ENCODE measurements around the gene NLGN1.

Gene NLGN1

DNA sequence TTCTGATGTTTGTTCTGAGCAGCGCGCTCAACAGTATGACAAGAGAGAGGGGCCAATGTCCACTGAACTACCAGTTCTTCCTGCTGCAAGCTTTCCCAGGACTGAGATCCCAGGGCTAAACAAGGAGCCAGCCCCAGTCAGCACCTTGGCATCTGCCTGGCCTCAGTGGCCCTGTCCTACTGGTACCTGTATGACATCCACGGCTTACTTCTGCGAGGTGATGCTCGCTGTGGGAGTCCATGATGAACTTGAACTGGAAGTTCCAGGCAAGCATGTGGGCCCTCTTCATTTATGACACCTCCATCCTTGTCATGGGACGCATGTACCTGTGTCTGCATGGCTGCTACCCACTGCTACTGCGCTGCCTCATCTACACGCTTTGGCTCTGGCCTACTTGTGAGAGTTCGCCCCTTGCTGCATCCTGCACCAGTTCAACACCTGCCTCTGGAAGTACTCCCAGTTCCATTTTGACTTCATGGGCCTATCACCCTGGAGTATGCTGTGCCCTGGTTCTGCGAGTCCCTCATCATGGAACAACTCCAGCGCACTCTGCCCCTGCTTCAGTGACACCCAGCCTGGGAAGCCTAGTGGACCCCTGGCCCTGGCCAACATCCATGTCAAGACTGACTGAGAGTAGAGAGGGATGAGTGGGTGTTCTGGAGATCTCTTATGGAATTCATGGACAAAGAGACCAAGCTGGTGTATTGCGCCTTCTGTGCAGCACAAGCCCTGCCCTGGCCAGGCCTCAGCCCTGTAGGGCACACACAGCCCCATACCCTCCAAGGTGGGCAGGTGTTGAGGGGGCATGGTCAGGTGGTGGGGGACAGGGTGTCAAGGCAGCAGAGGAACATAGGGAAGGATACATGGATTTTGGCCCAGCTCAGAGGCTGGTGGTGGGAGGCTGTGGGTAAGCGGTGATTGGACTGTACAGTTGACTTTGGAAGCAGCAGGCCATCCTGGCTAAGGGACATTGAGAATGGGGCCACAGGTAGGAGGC is 246.8 kb downstream of the NLGN1 start:
- DNase-seq = no peak

- DNase-seq = no peak
Observed at GRCh38 chr3:173650596-173650995, 253.1 kb downstream of the NLGN1 start.

GRCh38 chr3:173652093-173652492 is 254.5 kb downstream of the NLGN1 start:
- DNase-seq = no peak

GRCh38 chr3:173653781-173654180 is 256.2 kb downstream of the NLGN1 start:
- DNase-seq = no peak

- DNase-seq = no peak
Observed at GRCh38 chr3:173659972-173660371, 262.4 kb downstream of the NLGN1 start.

- DNase-seq = no peak
Observed at GRCh38 chr3:173660645-173661299, 263.2 kb downstream of the NLGN1 start.

DNA sequence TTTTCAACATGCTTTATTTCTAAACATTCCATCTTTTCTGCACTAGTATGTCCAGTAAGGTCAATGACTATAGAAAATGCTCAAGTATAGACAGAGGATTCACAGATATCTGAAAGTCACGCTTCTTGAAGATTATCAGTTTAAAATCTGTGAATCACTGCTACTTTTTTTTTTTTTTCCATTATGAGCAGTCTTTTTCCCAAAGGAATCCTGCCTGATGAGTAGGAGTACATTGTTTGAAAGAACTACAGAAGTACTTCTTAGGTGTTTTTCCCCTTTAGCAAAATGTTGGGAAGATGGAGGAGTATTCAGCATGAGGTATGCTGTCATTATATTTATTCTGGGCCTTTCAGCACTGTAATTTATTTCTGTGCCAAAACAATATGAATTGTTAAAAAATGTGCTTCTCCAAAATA is 266.2 kb downstream of the NLGN1 start:
- no peak for DNase-seq

GRCh38 chr3:173676094-173676493 is 278.6 kb downstream of the NLGN1 start:
- DNase-seq = no peak

DNA sequence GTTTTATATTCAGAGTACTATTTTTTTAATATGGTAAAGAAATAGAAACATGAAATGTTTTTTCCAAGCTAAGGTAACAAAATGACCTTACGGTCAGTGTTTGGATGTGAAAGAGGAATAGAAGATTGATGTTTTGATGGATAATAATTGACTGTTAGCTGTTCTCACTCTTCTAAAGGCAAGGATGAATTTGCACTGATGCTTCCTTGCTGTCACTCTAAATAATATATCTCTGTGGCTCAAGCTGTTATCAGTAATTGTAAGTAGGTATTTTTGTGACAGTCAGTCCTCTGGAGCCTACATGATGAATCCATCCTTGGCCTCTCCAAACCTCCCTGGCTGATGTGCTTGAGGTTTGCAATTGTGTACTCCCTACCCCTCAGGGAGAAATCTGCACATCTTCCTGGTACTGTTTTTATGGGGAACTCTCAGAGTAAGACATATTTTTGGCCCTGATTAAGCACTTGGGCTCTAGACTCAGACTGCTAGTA is 283.7 kb downstream of the NLGN1 start:
- no peak for DNase-seq

- DNase-seq = no peak
Observed at GRCh38 chr3:173685456-173685855, 287.9 kb downstream of the NLGN1 start.

DNA sequence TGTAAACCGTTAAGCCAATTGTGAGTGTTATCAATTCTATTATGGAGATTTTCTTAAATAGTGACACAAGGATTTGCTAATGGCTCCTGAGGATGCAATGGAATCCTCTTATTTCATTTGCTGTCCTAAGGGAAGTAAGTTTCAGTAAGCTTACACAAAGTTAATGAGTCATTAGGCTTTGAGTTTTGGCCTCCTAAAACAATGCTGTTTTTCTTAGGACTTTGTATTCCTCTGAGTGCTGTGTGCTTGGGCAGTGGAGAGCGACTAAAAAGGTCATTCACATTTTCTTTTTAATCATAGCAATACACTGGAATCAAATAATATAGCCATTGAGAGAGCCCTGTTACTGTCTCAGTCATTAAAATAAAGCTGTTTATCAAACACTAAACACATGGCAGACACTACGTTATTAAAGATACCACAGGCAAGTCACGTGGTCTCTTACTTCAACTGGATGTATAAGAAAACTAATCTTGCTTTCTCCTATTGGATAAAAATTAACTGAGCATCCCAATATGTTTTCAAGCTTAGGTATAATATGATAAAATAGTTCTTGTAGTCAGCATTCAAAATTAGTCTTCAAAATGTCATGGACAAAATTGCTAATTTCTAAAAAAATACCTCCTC is 290.8 kb downstream of the NLGN1 start:
- no peak for DNase-seq

GRCh38 chr3:173690542-173691180 is 293.1 kb downstream of the NLGN1 start:
- no peak for DNase-seq

GRCh38 chr3:173699353-173699752 is 301.8 kb downstream of the NLGN1 start:
- DNase-seq = no peak

- DNase-seq = no peak
Observed at GRCh38 chr3:173700336-173700735, 302.8 kb downstream of the NLGN1 start.

DNA sequence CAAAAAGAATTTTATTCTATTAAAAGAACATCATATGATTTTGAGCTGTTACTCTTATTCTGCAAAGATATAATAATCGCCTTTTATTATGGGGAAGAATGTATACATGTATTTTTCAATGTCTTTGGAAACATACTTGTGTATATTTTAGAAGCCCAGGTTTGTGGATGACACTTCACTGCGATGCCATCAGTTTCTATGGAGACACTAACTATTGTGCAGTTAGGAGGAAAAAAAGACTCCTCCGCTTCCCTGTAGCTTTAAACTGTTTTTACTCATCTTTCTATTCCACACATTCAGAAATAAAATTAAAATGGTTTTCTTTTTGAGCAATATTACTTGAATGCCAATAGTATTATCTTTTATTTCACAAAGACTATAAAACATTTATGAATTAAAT is 305.0 kb downstream of the NLGN1 start:
- DNase-seq = no peak

DNA sequence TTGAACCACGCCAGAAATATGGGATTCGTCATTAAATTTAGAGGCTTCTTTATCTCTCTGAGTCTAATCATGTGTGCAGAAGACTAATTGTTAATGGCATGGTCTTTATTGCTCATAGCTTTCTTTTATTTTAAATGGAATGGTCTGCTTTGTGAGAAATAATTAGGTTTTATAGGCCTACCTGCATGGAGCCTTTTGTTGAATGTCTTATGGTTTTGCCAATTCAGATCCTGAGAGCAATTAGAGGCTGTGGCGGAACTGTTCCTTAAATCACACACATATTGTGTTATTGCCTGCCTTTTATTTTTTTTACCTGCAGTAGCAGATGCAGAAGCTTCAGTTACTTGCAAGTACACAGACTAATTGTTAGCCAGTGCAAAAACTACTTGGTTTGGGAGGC is 306.2 kb downstream of the NLGN1 start:
- no peak for DNase-seq

GRCh38 chr3:173706630-173707029 is 309.1 kb downstream of the NLGN1 start:
- DNase-seq = no peak

GRCh38 chr3:173708191-173708590 is 310.6 kb downstream of the NLGN1 start:
- DNase-seq = no peak

GRCh38 chr3:173709026-173709425 is 311.5 kb downstream of the NLGN1 start:
- no peak for DNase-seq

- no peak for DNase-seq
Observed at GRCh38 chr3:173711619-173712018, 314.1 kb downstream of the NLGN1 start.

DNA sequence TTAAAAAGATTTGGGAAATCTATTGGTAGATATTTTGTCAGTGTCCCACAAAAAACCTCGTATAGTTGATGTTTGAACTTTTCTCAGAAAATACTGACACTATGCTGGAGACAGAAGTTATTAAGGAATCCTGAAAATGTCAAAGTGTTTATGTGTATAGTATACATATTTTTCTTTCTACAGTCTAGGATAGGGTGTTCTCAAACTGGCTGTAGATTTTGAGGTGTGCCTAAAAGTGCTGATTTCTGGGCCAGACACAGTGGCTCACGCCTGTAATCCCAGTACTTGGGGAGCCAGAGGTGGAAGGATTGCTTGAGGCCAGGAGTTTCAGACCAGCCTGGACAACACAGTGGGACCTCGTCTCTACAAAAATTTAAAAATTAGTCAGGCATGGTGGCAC is 322.0 kb downstream of the NLGN1 start:
- DNase-seq = no peak

GRCh38 chr3:173725507-173725906 is 328.0 kb downstream of the NLGN1 start:
- no peak for DNase-seq

DNA sequence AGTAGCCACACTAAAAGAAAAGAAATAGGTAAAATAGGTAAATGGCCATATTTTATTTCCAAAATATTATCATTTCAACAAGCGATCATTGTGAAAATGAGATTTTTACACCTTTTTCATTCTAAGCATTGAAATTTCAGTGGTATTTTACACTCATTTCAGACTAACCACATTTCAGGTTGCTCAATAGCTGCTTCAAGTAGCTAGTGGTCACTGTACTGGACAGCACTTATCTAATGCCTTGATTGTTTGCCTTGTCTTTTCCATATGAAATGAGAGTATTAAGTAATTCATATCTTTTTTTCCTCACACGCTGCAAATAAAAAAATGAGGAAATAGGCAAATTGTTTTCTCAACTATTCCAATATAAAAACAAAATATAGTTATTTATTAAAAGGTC is 332.8 kb downstream of the NLGN1 start:
- DNase-seq = no peak

Measured in activated naive CD4-positive, alpha-beta T cell treated with anti-CD3 and anti-CD28 coated beads, Interleukin-2, amount 50 U/mL, for 16 hours (primary cell).